ACC112 (cell line): Measurements from ENCODE around the gene FAM209A.
"Not testable (repeated sequence)": the region's sequence is repeated elsewhere in the genome, so short reads cannot be mapped to it uniquely, and the experiment has no call there.

Source experiments
- H2AFZ ChIP-seq: fragments of 200-600 bp; sonication (generic); one replicate; pipeline ENCODE4 v1.6.0; 2017; ENCODE audit warnings: antibody characterized with exemption, low read length; ENCODE audit not compliant: unreplicated experiment
- H3K27ac ChIP-seq: fragments of 200-600 bp; sonication (generic); 2 replicates; pipeline ENCODE4 v1.5.1; 2014; ENCODE audit warnings: low read depth, mild to moderate bottlenecking, antibody characterized with exemption, low read length, moderate library complexity
- H3K27me3 ChIP-seq: fragments of 200-600 bp; sonication (generic); 2 replicates; pipeline ENCODE4 v1.6.1; 2014; ENCODE audit warnings: mild to moderate bottlenecking, antibody characterized with exemption, low read length, moderate library complexity, mixed read lengths; ENCODE audit not compliant: insufficient read depth
- H3K36me3 ChIP-seq: fragments of 200-600 bp; sonication (generic); 2 replicates; pipeline ENCODE4 v1.6.1; 2016; ENCODE audit warnings: mild to moderate bottlenecking, antibody characterized with exemption, low read length, moderate library complexity, mixed read lengths; ENCODE audit not compliant: insufficient read depth
- H3K4me1 ChIP-seq: fragments of 200-600 bp; sonication (generic); one replicate; pipeline ENCODE4 v1.6.1; 2016; ENCODE audit warnings: low read length, mixed read lengths; ENCODE audit not compliant: insufficient read depth, unreplicated experiment, control insufficient read depth
- H3K4me3 ChIP-seq: fragments of 200-600 bp; sonication (generic); 2 replicates; pipeline ENCODE4 v1.5.1; 2014; ENCODE audit warnings: mild to moderate bottlenecking, low read depth, low read length
- H3K79me2 ChIP-seq: fragments of 200-600 bp; sonication (generic); one replicate; pipeline ENCODE4 v1.6.0; 2016; ENCODE audit warnings: low read length; ENCODE audit not compliant: control insufficient read depth, unreplicated experiment, insufficient read depth

Gene FAM209A

DNA sequence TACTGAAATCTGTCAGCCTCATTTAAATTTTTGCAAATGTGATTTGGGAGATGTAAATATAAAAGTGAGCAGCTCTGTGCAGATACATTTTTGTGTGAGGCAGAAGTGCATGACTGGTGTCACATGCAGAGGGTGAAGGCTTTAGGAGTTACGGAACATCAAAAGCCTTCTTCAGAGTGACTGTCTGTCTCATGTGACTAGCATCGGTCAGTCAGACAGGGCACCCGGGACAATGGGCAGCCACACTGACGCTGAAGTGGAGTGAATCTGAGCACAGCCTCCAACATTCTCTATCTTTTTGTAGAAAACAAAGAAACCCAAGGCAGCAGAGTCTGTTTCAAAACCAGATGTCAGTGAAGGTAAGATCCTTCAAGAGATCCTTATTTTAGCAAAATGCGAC, 7.9 kb upstream of the FAM209A start:
- Histone ChIP-seq H2AFZ (no peak overlapping the region), H3K4me3 (no peak overlapping the region), H3K27me3 (no peaks in the 10 kb centered on the region), H3K79me2 (no peaks in the 10 kb centered on the region), H3K36me3 (peaks cover 27% of the 10 kb centered on the region), H3K27ac (no peak overlapping the region), H3K4me1 (no peaks in the 10 kb centered on the region)

DNA sequence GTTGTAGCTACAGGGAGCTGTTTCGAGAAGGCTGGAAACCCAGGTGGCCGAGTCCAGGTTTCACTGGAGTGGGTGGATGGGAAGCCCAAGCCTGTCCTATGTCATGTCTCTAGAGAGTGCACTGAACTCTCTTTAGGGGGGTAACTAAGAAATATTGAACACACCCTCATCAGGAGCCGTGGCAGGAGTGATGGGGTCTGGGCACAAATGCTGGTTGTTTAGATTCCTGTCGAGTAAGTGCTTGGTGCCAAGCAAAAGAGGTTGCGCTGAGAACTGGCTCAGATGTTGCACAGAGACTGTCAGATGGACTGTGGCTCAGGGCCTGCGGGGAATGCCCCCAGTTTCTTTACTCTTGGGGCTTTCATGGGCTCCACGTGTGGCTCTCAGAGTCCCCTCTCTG, 7.3 kb upstream of the FAM209A start:
- Histone ChIP-seq H3K27me3 (no peaks in the 10 kb centered on the region), H2AFZ (no peak overlapping the region), H3K4me1 (no peaks in the 10 kb centered on the region), H3K36me3 (peaks cover 27% of the 10 kb centered on the region), H3K4me3 (no peak overlapping the region), H3K79me2 (no peaks in the 10 kb centered on the region), H3K27ac (no peak overlapping the region)

DNA sequence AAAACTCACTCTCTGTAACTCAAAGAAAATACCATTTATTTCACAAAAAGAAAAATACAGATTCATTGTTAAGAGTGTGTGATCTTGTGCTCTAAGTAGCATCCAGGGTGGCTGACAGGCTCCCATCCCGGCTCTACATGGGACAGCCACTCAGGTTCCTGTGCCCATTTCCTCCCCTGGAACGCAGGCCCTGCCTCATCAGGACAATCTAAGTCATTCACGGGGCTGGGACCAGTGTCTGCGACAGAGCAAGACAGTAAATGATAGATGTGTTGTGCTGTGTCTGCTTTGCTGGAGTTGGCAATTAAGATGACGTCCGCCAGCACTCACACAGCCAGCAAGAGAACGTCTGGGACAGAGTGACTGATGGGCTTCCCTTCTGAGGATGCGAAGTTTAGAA, 6.9 kb upstream of the FAM209A start:
- Histone ChIP-seq H3K27me3 (no peaks in the 10 kb centered on the region), H2AFZ (no peak overlapping the region), H3K36me3 (peaks cover 27% of the 10 kb centered on the region), H3K4me3 (no peak overlapping the region), H3K4me1 (no peaks in the 10 kb centered on the region), H3K79me2 (no peaks in the 10 kb centered on the region), H3K27ac (no peak overlapping the region)

DNA sequence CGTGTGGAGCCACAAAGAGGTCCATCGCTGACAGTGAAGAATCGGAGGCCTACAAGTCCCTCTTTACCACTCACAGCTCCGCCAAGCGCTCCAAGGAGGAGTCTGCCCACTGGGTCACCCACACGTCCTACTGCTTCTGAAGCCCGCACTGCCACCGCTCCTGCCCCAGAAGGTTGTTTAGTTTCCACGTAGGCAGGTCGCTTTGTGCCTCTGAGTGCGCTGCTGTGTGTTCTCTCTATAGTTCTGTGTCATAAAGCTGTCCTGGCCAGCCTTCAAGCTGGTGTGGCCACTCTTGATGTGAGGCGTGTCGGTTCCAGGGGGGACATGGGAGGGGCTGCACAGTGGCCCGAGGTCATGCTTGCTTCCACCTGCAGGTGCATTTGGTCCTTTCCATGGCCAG, 6.4 kb upstream of the FAM209A start:
- Histone ChIP-seq H3K27me3 (no peaks in the 10 kb centered on the region), H3K4me1 (no peaks in the 10 kb centered on the region), H3K4me3 (no peak overlapping the region), H3K27ac (no peak overlapping the region), H3K79me2 (no peaks in the 10 kb centered on the region), H3K36me3 (peaks cover 27% of the 10 kb centered on the region), H2AFZ (no peak overlapping the region)

DNA sequence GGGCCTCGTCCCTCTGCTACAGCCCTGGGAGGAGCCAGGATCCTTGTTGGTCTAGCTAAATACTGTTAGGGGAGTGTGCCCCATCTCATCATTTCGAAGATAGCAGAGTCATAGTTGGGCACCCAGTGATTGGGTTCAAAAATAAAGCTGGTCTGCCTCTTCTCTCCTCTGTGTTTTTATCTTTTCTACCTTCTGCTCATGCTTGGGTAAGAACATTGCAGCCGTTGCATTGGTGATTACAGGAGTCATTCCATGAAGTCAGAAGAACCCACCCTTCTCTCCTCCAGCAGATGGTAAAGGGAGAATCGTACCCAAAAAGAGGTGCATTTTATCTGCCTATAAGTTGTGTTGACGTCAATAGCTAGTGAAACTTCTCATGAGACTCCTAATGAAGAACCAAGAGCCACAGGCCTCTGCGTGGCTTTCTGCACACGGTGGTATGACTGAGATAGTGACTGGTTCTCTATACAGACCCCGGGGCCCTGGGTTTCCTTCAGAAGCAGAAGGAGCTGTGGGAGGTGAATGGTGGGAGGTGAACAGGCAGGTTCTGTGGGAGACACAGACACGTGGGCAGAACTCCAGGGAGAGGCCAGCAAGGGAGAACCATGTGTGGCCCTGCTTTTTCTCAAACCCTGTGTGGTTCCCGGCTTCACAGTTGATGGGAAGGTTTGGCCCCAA, 5.7 kb upstream of the FAM209A start:
- Histone ChIP-seq H3K36me3 (peaks cover 27% of the 10 kb centered on the region), H2AFZ (no peak overlapping the region), H3K4me1 (no peaks in the 10 kb centered on the region), H3K27me3 (no peaks in the 10 kb centered on the region), H3K4me3 (no peak overlapping the region), H3K27ac (no peak overlapping the region), H3K79me2 (no peaks in the 10 kb centered on the region)

DNA sequence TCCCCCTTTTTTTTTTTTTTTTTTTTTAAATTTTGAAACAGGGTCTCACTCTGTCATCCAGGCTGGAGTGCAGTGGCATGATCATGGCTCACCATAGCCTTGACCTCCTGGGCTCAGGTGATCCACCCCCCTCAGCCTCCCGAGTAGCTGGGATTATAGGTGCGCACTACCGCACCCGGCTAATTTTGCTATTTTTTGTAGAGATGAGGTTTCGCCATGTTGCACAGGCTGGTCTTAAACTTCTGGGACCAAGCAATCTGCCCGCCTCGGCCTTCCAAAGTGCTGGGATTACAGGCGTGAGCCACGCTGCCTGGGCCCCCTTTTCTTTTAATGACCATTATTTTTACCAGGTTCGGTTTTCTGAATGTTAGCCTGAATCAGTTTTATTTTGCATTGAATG, 5.0 kb upstream of the FAM209A start:
- no peaks in the 10 kb centered on the region for H3K4me1 ChIP-seq
- no peak overlapping the region for H2AFZ ChIP-seq
- H3K36me3 ChIP-seq, result peaks cover 27% of the 10 kb centered on the region
- no peaks in the 10 kb centered on the region for H3K79me2 ChIP-seq
- H3K27me3 ChIP-seq, result no peaks in the 10 kb centered on the region
- H3K4me3 ChIP-seq, result no peak overlapping the region
- H3K27ac ChIP-seq, result no peak overlapping the region

DNA sequence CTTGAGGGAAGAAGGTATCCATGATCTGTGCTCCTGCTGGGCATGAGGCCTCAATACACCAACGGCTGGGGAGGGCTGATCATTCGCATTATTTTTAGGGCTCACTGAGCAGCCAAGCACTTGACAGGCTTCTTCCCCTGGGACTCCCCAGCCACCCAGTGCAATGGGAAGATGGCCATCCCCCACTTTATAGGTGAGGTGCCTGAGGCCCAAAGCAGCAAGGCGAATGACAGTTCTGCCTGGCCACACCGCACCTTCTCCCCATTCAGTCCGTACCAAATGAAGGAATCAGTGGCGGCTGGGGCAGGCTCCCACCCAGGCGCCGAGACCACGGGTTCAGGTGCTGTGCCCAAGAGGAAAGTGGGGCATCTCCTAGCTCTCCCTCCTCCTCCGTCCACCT, 4.4 kb upstream of the FAM209A start:
- H3K4me1 ChIP-seq, result no peaks in the 10 kb centered on the region
- peaks cover 27% of the 10 kb centered on the region for H3K36me3 ChIP-seq
- H3K27ac ChIP-seq, result no peak overlapping the region
- H2AFZ ChIP-seq, result no peak overlapping the region
- H3K27me3 ChIP-seq, result no peaks in the 10 kb centered on the region
- H3K79me2 ChIP-seq, result no peaks in the 10 kb centered on the region
- no peak overlapping the region for H3K4me3 ChIP-seq

DNA sequence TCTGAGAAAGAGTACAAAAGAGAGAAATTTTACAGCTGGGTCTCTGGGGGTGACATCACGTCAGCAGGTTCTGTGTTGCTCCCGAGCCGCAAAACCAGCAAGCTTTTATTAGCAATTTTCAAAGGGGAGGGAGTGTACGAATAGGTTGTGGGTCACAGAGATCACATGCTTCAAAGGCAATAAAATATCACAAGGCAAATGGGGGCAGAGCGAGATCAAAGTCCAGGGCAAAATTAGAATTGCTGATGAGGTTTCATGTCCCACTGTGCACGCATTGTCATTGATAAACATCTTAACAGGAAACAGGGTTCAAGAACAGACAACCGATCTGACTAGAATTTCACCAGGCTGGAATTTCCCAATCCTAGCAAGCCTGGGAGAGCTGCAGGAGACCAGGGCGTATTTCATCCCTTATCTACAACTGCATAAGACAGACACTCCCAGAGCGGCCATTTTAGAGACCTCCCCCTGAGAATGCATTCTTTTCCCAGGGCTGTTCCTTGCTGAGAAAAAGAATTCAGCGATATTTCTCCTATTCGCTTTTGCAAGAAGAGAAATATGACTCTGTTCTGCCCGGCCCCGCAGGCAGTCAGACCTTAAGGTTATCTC, 3.7 kb upstream of the FAM209A start:
- not testable (repeated sequence) for H3K4me1 ChIP-seq, H3K79me2 ChIP-seq, H3K27me3 ChIP-seq, H2AFZ ChIP-seq, H3K4me3 ChIP-seq, H3K27ac ChIP-seq
- peaks cover 27% of the 10 kb centered on the region for H3K36me3 ChIP-seq

DNA sequence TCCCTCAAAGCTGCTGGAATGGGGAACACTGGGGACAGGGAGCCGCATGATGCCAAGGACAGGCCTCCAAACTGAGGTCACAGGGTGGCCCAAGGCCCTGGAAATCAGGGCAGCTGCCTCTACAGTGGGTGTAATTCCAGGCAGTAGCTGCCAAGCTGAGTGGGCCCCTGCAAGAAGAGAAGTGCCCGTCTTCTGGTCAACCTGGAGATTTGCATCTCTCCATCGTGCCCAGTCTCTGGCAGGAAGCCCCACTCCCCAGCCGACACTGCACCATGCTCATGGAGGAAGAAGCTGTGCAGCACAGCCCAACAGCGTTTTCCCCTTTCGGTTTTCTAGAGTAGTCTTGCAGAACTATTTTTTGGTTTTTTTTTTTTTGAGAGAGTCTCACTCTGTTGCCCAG, 2.2 kb upstream of the FAM209A start:
- Histone ChIP-seq H3K79me2 (no peaks in the 10 kb centered on the region), H3K4me1 (no peaks in the 10 kb centered on the region), H3K4me3 (no peak overlapping the region), H3K27ac (no peak overlapping the region), H3K27me3 (no peaks in the 10 kb centered on the region), H3K36me3 (peaks cover 23% of the 10 kb centered on the region), H2AFZ (no peak overlapping the region)

DNA sequence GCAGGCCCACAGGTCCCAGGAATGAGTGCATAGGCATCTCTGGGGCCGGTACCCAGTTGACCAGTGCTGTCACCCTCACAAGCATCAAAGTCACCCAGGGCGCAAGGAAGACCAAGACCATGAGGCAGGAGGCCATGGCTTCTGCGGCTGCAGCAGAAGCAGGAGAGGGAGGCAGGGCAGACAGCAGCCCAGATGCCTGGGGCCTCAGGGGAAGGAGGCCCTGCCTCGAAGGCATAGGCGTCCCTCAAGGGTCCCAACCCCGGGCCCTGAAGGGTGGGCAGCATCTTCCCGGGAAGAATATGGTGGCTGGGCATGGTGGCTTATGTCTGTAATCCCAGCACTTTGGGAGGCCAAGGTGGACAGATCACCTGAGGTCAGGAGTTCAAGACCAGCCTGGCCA, 3.0 kb downstream of the FAM209A start:
- Histone ChIP-seq H3K4me1 (no peaks in the 10 kb centered on the region), H2AFZ (no peak overlapping the region), H3K27me3 (no peaks in the 10 kb centered on the region), H3K4me3 (no peak overlapping the region), H3K27ac (no peak overlapping the region), H3K79me2 (no peaks in the 10 kb centered on the region), H3K36me3 (no peaks in the 10 kb centered on the region)

DNA sequence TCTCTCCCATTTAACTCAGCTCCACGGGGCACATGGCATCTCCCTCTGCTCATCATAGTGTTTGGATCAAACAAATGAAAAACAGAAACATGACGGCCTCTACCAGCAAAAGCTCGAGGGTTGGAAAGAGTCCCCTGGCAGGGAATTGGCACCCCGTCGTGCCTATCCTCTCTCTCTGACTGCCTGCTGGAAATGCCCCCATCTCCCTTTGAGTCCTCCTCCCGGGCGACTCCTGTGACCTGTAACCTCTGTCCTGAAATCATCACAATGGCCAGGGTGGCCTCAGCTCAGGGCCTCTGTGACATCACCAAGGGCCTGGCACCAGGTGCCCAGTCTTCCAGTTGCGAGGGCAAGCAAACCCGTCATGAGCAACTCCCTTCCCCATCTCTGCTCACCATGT, 8.4 kb downstream of the FAM209A start, which contains the start of gene FAM209B:
FAM209B (plus strand) TSS at position 301 of the 400 bp plus-strand sequence; CDS start at position 397, 96 bp downstream.
- H3K27ac ChIP-seq, H3K27me3 ChIP-seq, H3K4me3 ChIP-seq, H3K4me1 ChIP-seq, H3K79me2 ChIP-seq, H2AFZ ChIP-seq, H3K36me3 ChIP-seq: not testable (repeated sequence)
